A549 (cell line): ENCODE results near the gene PPP2R5B. TPM values are rescaled to one million over a fixed set of nuclear protein-coding genes. Genes with fewer than 3 reads are reported as not detected.

Experiments used
- ATAC-seq, 2 experiments: fragments of 200-7000 bp in 1 of 2; fragments of >200 bp in 1 of 2; cut with Nextera tagmentation in 1 of 2; cut with Tn5 transposase in 1 of 2; 3 replicates each; pipeline versions ENCODE4 v1.8.0 to v1.9.1; 2018 to 2020; ENCODE audit warnings: mild to moderate bottlenecking in 1 of 2, moderate library complexity in 1 of 2
- CTCF ChIA-PET: fragments of 300-600 bp; sonication (Branson Sonifier 250); formaldehyde crosslinking; extraction: SDS; loops from one replicate; lab custom pipeline; 2021; ENCODE audit warnings: antibody characterized with exemption, inconsistent platforms; lab: Yijun Ruan, JAX
- POLR2A ChIA-PET: fragments of 350-600 bp; formaldehyde crosslinking; extraction: SDS; loops from one replicate; lab custom pipeline; 2021; ENCODE audit warnings: antibody characterized with exemption, inconsistent platforms; lab: Yijun Ruan, JAX
- DNase-seq, 2 experiments: peaks; one replicate each; pipeline versions ENCODE4 v3.0.0 to v3.0.0-alpha.2; 2011 to 2016; ENCODE audit warnings: low read depth in 1 of 2, low spot score in 1 of 2
- FAIRE-seq: peaks from 2 replicates; lab custom pipeline; 2011; peaks lifted over from hg19 to GRCh38; lab: Jason Lieb, UNC
- H3K27ac ChIP-seq, 2 experiments: fragments of >200 bp; sonication (Bioruptor Twin); formaldehyde crosslinking; 3 replicates each; pipeline ENCODE4 v1.5.1; 2016 to 2017
- H3K4me1 ChIP-seq: fragments of >200 bp; sonication (Bioruptor Twin); formaldehyde crosslinking; 3 replicates; pipeline ENCODE4 v1.6.1; 2016
- H3K4me2 ChIP-seq: fragments of >200 bp; sonication (Bioruptor Twin); formaldehyde crosslinking; 3 replicates; pipeline ENCODE4 v1.6.1; 2016
- H3K4me3 ChIP-seq: fragments of >200 bp; sonication (Bioruptor Twin); formaldehyde crosslinking; 3 replicates; pipeline ENCODE4 v1.5.1; 2016
- H3K9me3 ChIP-seq: fragments of >200 bp; sonication (Bioruptor Twin); formaldehyde crosslinking; 3 replicates; pipeline ENCODE4 v1.6.1; 2016
- CBX8 ChIP-seq: fragments of 200-600 bp; sonication (generic); IDR thresholded peaks from 2 replicates; pipeline ENCODE4 v1.6.1; 2016
- CHD4 ChIP-seq: fragments of 200-600 bp; sonication (generic); IDR thresholded peaks from 2 replicates; pipeline ENCODE4 v1.6.1; 2016; ENCODE audit warnings: antibody characterized with exemption, mild to moderate bottlenecking, borderline replicate concordance
- EHMT2 ChIP-seq: fragments of 200-600 bp; sonication (generic); IDR thresholded peaks from 2 replicates; pipeline ENCODE4 v1.6.1; 2016; ENCODE audit warnings: antibody characterized with exemption, low read depth, mild to moderate bottlenecking, moderate library complexity
- EP300 ChIP-seq, 2 experiments: fragments of >200 bp; sonication (Bioruptor Twin); formaldehyde crosslinking; IDR thresholded peaks; 2 replicates in 1 of 2; 3 replicates in 1 of 2; pipeline ENCODE4 v1.6.1; 2016 to 2017
- FOXS1 ChIP-seq: fragments of 250-450 bp; sonication (Bioruptor Pico); IDR thresholded peaks from 2 replicates; pipeline ENCODE4 v1.5.0; 2020; ENCODE audit warnings: mild to moderate bottlenecking, moderate library complexity
- HEYL ChIP-seq: fragments of 250-450 bp; sonication (Bioruptor Pico); IDR thresholded peaks from 2 replicates; pipeline ENCODE4 v1.8.0; 2021; ENCODE audit warnings: mild to moderate bottlenecking, moderate library complexity
- HOXB5 ChIP-seq: fragments of 250-450 bp; sonication (Bioruptor Pico); IDR thresholded peaks from 2 replicates; pipeline ENCODE4 v1.5.0; 2020; ENCODE audit warnings: mild to moderate bottlenecking, moderate library complexity
- JUN ChIP-seq, 2 experiments: fragments of >200 bp; sonication (Bioruptor Twin); formaldehyde crosslinking; IDR thresholded peaks; 2 replicates in 1 of 2; 3 replicates in 1 of 2; pipeline ENCODE4 v1.6.1; 2016 to 2017
- JUNB ChIP-seq: fragments of >200 bp; sonication (Bioruptor Twin); formaldehyde crosslinking; IDR thresholded peaks from 2 replicates; pipeline ENCODE4 v1.6.1; 2016
- KDM5A ChIP-seq: fragments of 200-600 bp; sonication (generic); IDR thresholded peaks from 2 replicates; pipeline ENCODE4 v1.6.1; 2016; ENCODE audit warnings: antibody characterized with exemption, mild to moderate bottlenecking
- MAZ ChIP-seq: fragments of 150-350 bp; IDR thresholded peaks from 2 replicates; pipeline ENCODE4 v1.6.1; 2014; ENCODE audit warnings: antibody characterized with exemption, low read depth, low read length, borderline replicate concordance
- NFE2L2 ChIP-seq: fragments of 150-350 bp; conservative IDR thresholded peaks from 2 replicates; pipeline ENCODE4 v1.6.1; 2014; ENCODE audit warnings: low read length
- RAD21 ChIP-seq, 2 experiments: fragments of >200 bp in 1 of 2; sonication (Bioruptor Twin) in 1 of 2; formaldehyde crosslinking in 1 of 2; IDR thresholded peaks in 1 of 2; conservative IDR thresholded peaks in 1 of 2; 2 replicates in 1 of 2; 3 replicates in 1 of 2; pipeline ENCODE4 v1.6.1; 2012 to 2018; ENCODE audit warnings: inconsistent platforms in 1 of 2
- RNF2 ChIP-seq: fragments of 200-600 bp; sonication (generic); IDR thresholded peaks from 2 replicates; pipeline ENCODE4 v1.6.1; 2016; ENCODE audit warnings: low read depth, mild to moderate bottlenecking, antibody characterized with exemption, moderate library complexity, borderline replicate concordance
- SMC3 ChIP-seq: fragments of >200 bp; sonication (Bioruptor Twin); formaldehyde crosslinking; IDR thresholded peaks from 3 replicates; pipeline ENCODE4 v1.6.1; 2018; ENCODE audit warnings: inconsistent platforms
- TFCP2L1 ChIP-seq: fragments of 250-450 bp; sonication (Bioruptor Pico); IDR thresholded peaks from 2 replicates; pipeline ENCODE4 v1.5.0; 2021; ENCODE audit warnings: mild to moderate bottlenecking
- TP53 ChIP-seq: fragments of 250-450 bp; sonication (Bioruptor Pico); IDR thresholded peaks from 2 replicates; pipeline ENCODE4 v1.5.0; 2021; ENCODE audit warnings: mild to moderate bottlenecking, moderate library complexity
- ZFP36 ChIP-seq: fragments of 450-650 bp; IDR thresholded peaks from 2 replicates; pipeline ENCODE4 v1.6.1; 2014; ENCODE audit warnings: borderline replicate concordance; ENCODE audit not compliant: partially characterized antibody
- ZSCAN20 ChIP-seq: fragments of 250-450 bp; sonication (Bioruptor Pico); IDR thresholded peaks from 2 replicates; pipeline ENCODE4 v1.8.0; 2022; ENCODE audit warnings: mild to moderate bottlenecking, moderate library complexity
- WGBS: methylation state at CpG from one replicate; pipeline ENCODE4 v1.1.6; 2017; ENCODE audit errors: missing lambda C conversion rate; 5-methylcytosine and 5-hydroxymethylcytosine counted together
- polyA plus RNA-seq, 4 experiments: library from polyadenylated mRNA; depleted of rRNA in 3 of 4; stranded (reverse); fragments of >200 nt; fragmentation: RNase III in 1 of 4; extraction: RNeasy Plus Mini Kit Qiagen cat#74134 plus additional on column Dnase treatment in 1 of 4; gene quantifications; 2 replicates in 3 of 4; 3 replicates in 1 of 4; pipeline ENCODE4 v1.2.3, GENCODE V29; 2011 to 2017
- TF ChIP-seq, protein P1 (sequence below): fragments of 200-600 bp; sonication (generic); IDR thresholded peaks from 2 replicates; pipeline ENCODE4 v1.6.1; 2016; ENCODE audit warnings: antibody characterized with exemption, mild to moderate bottlenecking, moderate library complexity
- TF ChIP-seq, protein P2 (sequence below): fragments of >200 bp; sonication (Bioruptor Twin); formaldehyde crosslinking; IDR thresholded peaks from 3 replicates; pipeline ENCODE4 v1.6.1; 2016
- TF ChIP-seq, protein P3 (sequence below): fragments of 250-450 bp; sonication (Bioruptor Pico); IDR thresholded peaks from 2 replicates; pipeline ENCODE4 v1.5.0; 2020; ENCODE audit warnings: low read depth, mild to moderate bottlenecking, moderate library complexity
- TF ChIP-seq, protein P4 (sequence below): fragments of 150-350 bp; IDR thresholded peaks from 2 replicates; pipeline ENCODE4 v1.6.1; 2014; ENCODE audit warnings: low read depth, mild to moderate bottlenecking, low read length
- TF ChIP-seq, protein P5 (sequence below): fragments of >200 bp; sonication (Bioruptor Twin); formaldehyde crosslinking; IDR thresholded peaks from 3 replicates; pipeline ENCODE4 v1.5.1; 2016

The PPP2R5B gene
- polyA plus RNA-seq, 2 of the 4 experiments (the other 2 are of a cell fraction), result 5.7 to 6.9 TPM

DNA sequence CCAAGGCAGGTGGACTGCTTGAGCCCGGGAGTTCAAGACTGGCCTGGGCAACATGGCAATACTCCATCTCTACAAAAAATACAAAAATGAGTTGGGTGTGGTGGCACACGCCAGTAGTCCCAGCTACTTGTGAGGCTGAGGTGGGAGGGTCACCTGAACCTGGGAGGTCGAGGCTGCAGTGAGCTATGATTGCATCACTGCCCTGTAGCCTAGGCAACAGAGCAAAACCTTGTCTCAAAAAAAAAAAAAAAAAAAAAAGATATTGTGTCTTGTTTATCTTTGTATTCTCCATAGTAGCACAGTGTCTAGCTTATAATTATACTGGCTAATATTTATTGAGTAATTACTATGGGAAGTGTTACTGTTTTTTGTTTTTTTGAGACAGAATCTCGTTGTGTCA, 27.0 kb downstream of the PPP2R5B start:
- no peak for FAIRE-seq
- ATAC-seq, result no peak
- ChIA-PET POLR2A (no interaction called here), CTCF (interaction anchor here (0.9 to 1.2 kb wide), 6 partner anchors 9 to 60 kb away, joined by 3 to 4 read pairs (median 3); partner anchors contain the start of gene BATF2)
- Histone ChIP-seq H3K9me3 (no peaks in the 10 kb centered on the region), H3K27ac (no peak overlapping the region), H3K4me3 (no peak overlapping the region), H3K4me1 (no peaks in the 10 kb centered on the region), H3K4me2 (no peak overlapping the region)
- WGBS, result 38% methylated on average over 4 of the region's 4 CpGs
- TF ChIP-seq RNF2 (no peak), KDM5A (no peak), TFCP2L1 (CRISPR knock-in tag) (no peak), JUNB (no peak), HOXB5 (CRISPR knock-in tag) (no peak), ZSCAN20 (CRISPR knock-in tag) (no peak), TP53 (CRISPR knock-in tag) (no peak), CHD4 (no peak), EP300 (IDR thresholded peaks at IDR 0.05) (no peak), JUN (IDR thresholded peaks at IDR 0.05) (no peak)
- TF ChIP-seq, protein P1, sequence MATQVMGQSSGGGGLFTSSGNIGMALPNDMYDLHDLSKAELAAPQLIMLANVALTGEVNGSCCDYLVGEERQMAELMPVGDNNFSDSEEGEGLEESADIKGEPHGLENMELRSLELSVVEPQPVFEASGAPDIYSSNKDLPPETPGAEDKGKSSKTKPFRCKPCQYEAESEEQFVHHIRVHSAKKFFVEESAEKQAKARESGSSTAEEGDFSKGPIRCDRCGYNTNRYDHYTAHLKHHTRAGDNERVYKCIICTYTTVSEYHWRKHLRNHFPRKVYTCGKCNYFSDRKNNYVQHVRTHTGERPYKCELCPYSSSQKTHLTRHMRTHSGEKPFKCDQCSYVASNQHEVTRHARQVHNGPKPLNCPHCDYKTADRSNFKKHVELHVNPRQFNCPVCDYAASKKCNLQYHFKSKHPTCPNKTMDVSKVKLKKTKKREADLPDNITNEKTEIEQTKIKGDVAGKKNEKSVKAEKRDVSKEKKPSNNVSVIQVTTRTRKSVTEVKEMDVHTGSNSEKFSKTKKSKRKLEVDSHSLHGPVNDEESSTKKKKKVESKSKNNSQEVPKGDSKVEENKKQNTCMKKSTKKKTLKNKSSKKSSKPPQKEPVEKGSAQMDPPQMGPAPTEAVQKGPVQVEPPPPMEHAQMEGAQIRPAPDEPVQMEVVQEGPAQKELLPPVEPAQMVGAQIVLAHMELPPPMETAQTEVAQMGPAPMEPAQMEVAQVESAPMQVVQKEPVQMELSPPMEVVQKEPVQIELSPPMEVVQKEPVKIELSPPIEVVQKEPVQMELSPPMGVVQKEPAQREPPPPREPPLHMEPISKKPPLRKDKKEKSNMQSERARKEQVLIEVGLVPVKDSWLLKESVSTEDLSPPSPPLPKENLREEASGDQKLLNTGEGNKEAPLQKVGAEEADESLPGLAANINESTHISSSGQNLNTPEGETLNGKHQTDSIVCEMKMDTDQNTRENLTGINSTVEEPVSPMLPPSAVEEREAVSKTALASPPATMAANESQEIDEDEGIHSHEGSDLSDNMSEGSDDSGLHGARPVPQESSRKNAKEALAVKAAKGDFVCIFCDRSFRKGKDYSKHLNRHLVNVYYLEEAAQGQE, result no peak
- TF ChIP-seq, protein P2, sequence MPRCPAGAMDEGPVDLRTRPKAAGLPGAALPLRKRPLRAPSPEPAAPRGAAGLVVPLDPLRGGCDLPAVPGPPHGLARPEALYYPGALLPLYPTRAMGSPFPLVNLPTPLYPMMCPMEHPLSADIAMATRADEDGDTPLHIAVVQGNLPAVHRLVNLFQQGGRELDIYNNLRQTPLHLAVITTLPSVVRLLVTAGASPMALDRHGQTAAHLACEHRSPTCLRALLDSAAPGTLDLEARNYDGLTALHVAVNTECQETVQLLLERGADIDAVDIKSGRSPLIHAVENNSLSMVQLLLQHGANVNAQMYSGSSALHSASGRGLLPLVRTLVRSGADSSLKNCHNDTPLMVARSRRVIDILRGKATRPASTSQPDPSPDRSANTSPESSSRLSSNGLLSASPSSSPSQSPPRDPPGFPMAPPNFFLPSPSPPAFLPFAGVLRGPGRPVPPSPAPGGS, result no peak
- TF ChIP-seq, protein P3, sequence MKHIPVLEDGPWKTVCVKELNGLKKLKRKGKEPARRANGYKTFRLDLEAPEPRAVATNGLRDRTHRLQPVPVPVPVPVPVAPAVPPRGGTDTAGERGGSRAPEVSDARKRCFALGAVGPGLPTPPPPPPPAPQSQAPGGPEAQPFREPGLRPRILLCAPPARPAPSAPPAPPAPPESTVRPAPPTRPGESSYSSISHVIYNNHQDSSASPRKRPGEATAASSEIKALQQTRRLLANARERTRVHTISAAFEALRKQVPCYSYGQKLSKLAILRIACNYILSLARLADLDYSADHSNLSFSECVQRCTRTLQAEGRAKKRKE (CRISPR knock-in tag), result no peak
- no peak for DNase-seq

DNA sequence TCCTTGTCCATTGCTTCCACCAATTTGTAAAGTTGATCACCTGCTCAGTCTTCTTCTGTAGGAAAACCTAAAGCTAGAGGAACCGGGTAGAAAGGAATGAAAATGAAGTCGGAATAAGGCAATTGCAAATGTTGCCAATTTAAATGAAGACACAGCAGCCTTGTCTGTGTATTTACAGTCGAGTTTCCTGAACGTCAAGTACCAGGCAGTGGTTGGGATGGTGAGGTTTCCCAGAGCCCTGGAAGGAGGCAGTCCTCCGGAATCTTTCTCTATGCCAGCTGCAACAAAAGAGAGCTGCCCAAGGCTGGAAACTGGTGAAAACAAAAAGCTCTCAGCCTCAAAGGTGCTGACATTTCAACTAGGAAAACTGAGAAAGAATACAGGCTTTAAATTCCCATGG, 29.7 kb downstream of the PPP2R5B start:
- Histone ChIP-seq H3K4me2 (no peak overlapping the region), H3K27ac (no peak overlapping the region), H3K4me3 (no peak overlapping the region), H3K4me1 (no peaks in the 10 kb centered on the region), H3K9me3 (no peaks in the 10 kb centered on the region)
- TF ChIP-seq FOXS1 (CRISPR knock-in tag) (no peak), ZFP36 (no peak), NFE2L2 (no peak), RNF2 (no peak), EHMT2 (no peak), MAZ (no peak), CBX8 (no peak), ZSCAN20 (CRISPR knock-in tag) (no peak), SMC3 (no peak), HEYL (CRISPR knock-in tag) (no peak), RAD21 (conservative IDR thresholded peaks at IDR 0.05 in 1 of 2, IDR thresholded peaks at IDR 0.05 in 1 of 2) (no peak)
- TF ChIP-seq, protein P4, sequence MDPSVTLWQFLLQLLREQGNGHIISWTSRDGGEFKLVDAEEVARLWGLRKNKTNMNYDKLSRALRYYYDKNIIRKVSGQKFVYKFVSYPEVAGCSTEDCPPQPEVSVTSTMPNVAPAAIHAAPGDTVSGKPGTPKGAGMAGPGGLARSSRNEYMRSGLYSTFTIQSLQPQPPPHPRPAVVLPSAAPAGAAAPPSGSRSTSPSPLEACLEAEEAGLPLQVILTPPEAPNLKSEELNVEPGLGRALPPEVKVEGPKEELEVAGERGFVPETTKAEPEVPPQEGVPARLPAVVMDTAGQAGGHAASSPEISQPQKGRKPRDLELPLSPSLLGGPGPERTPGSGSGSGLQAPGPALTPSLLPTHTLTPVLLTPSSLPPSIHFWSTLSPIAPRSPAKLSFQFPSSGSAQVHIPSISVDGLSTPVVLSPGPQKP, result no peak
- TF ChIP-seq, protein P5, sequence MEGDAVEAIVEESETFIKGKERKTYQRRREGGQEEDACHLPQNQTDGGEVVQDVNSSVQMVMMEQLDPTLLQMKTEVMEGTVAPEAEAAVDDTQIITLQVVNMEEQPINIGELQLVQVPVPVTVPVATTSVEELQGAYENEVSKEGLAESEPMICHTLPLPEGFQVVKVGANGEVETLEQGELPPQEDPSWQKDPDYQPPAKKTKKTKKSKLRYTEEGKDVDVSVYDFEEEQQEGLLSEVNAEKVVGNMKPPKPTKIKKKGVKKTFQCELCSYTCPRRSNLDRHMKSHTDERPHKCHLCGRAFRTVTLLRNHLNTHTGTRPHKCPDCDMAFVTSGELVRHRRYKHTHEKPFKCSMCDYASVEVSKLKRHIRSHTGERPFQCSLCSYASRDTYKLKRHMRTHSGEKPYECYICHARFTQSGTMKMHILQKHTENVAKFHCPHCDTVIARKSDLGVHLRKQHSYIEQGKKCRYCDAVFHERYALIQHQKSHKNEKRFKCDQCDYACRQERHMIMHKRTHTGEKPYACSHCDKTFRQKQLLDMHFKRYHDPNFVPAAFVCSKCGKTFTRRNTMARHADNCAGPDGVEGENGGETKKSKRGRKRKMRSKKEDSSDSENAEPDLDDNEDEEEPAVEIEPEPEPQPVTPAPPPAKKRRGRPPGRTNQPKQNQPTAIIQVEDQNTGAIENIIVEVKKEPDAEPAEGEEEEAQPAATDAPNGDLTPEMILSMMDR, result no peak
- POLR2A ChIA-PET, result no interaction called here
- ATAC-seq (no peak), DNase-seq (no peak), FAIRE-seq (no peak)
- 37% methylated on average over 5 of the region's 5 CpGs for WGBS
- CTCF ChIA-PET, result interaction anchor here (0.9 to 2.3 kb wide), 8 partner anchors 10 to 66 kb away, joined by 3 to 8 read pairs (median 4); partner anchors contain the start of genes ARL2 and BATF2
